ENCODE results near the gene HERC6.
"Not testable (repeated sequence)": the region's sequence is repeated elsewhere in the genome, so short reads cannot be mapped to it uniquely, and the experiment has no call there.

Gene HERC6

GRCh38 chr4:88447371-88448095, 68.9 kb downstream of the HERC6 start:
- no peak for DNase-seq (ENCODE audit: low spot score)

GRCh38 chr4:88448211-88448765, 69.6 kb downstream of the HERC6 start:
- DNase-seq (ENCODE audit: low spot score), result not testable (repeated sequence)

GRCh38 chr4:88448889-88449288, 70.2 kb downstream of the HERC6 start:
- DNase-seq (ENCODE audit: low spot score), result no peak

GRCh38 chr4:88449290-88449689, 70.6 kb downstream of the HERC6 start:
- DNase-seq (ENCODE audit: low spot score), result no peak

- DNase-seq (ENCODE audit: low spot score), result no peak
These were observed 72.6 kb downstream of the HERC6 start for GRCh38 chr4:88451205-88451604.

GRCh38 chr4:88452912-88453311, 74.3 kb downstream of the HERC6 start:
- DNase-seq (ENCODE audit: low spot score), result no peak

GRCh38 chr4:88456670-88457306, 78.1 kb downstream of the HERC6 start, which contains the start of gene HERC5:
Gene HERC5 (plus strand): TSS chr4:88457119. CDS start chr4:88457270, 151 bp downstream.
- DNase-seq (ENCODE audit: low spot score), result peak; percentile 84

GRCh38 chr4:88457307-88458103, 78.9 kb downstream of the HERC6 start:
- no peak for DNase-seq (ENCODE audit: low spot score)

GRCh38 chr4:88458104-88458740, 79.6 kb downstream of the HERC6 start:
- no peak for DNase-seq (ENCODE audit: low spot score)

- no peak for DNase-seq (ENCODE audit: low spot score)
These were observed 87.1 kb downstream of the HERC6 start for GRCh38 chr4:88465653-88466192.

- no peak for DNase-seq (ENCODE audit: low spot score)
These were observed 88.7 kb downstream of the HERC6 start for GRCh38 chr4:88467392-88467791.

- no peak for DNase-seq (ENCODE audit: low spot score)
These were observed 98.7 kb downstream of the HERC6 start for GRCh38 chr4:88477229-88477860.

GRCh38 chr4:88478247-88478646, 99.6 kb downstream of the HERC6 start:
- DNase-seq (ENCODE audit: low spot score), result no peak

- no peak for DNase-seq (ENCODE audit: low spot score)
These were observed 102.9 kb downstream of the HERC6 start for GRCh38 chr4:88481537-88481936.

GRCh38 chr4:88489100-88489761, 110.6 kb downstream of the HERC6 start:
- no peak for DNase-seq (ENCODE audit: low spot score)

Data from HuH-7 (cell line).